Esophagus squamous epithelium (tissue), 4 donors: Measurements from ENCODE around the gene ZRANB3.

Source experiments
- POLR2A ChIP-seq, 4 donors: fragments of 450-650 bp; IDR thresholded peaks; one replicate each; pipeline ENCODE4 v1.6.1; 2017; ENCODE audit warnings: antibody characterized with exemption in 4 of 4, mild to moderate bottlenecking in 4 of 4, moderate library complexity in 3 of 4
- TF ChIP-seq, protein P1 (sequence below), 6 experiments: fragments of 450-650 bp in 4 of 6; fragments of 200-600 bp in 2 of 6; sonication (generic) in 2 of 6; IDR thresholded peaks; one replicate each; pipeline ENCODE4 v1.5.1; 2016 to 2019; ENCODE audit warnings: antibody characterized with exemption in 6 of 6, mild to moderate bottlenecking in 4 of 6, moderate library complexity in 4 of 6

GRCh38 chr2:135561925-135562324 is 30.9 kb upstream of the ZRANB3 start:
- TF ChIP-seq, protein P1, sequence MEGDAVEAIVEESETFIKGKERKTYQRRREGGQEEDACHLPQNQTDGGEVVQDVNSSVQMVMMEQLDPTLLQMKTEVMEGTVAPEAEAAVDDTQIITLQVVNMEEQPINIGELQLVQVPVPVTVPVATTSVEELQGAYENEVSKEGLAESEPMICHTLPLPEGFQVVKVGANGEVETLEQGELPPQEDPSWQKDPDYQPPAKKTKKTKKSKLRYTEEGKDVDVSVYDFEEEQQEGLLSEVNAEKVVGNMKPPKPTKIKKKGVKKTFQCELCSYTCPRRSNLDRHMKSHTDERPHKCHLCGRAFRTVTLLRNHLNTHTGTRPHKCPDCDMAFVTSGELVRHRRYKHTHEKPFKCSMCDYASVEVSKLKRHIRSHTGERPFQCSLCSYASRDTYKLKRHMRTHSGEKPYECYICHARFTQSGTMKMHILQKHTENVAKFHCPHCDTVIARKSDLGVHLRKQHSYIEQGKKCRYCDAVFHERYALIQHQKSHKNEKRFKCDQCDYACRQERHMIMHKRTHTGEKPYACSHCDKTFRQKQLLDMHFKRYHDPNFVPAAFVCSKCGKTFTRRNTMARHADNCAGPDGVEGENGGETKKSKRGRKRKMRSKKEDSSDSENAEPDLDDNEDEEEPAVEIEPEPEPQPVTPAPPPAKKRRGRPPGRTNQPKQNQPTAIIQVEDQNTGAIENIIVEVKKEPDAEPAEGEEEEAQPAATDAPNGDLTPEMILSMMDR (IDR thresholded peaks at IDR 0.05), result no peak
- no peak for TF ChIP-seq POLR2A (IDR thresholded peaks at IDR 0.05)
